B cell (primary cell): ENCODE results near the gene ZFPL1.

ENCODE experiments used
- CTCF ChIP-seq: fragments of 200-600 bp; IDR thresholded peaks from one replicate; pipeline ENCODE4 v1.8.0; 2022; ENCODE audit warnings: antibody characterized with exemption, mild to moderate bottlenecking
- EZH2 ChIP-seq: IDR thresholded peaks from 2 replicates; pipeline ENCODE4 v1.6.1; 2012; ENCODE audit warnings: borderline replicate concordance, low read depth, mild to moderate bottlenecking, moderate library complexity, low read length; ENCODE audit not compliant: insufficient read depth, poor library complexity, severe bottlenecking

GRCh38 chr11:65104628-65105027 lies 20.6 kb downstream of the ZFPL1 start:
- TF ChIP-seq CTCF (no peak), EZH2 (no peak)
